ENCODE data around the gene TOB2.
A peak's percentile ranks its signal among the peaks of the same experiment; 100 is the strongest.

Gene TOB2

DNA sequence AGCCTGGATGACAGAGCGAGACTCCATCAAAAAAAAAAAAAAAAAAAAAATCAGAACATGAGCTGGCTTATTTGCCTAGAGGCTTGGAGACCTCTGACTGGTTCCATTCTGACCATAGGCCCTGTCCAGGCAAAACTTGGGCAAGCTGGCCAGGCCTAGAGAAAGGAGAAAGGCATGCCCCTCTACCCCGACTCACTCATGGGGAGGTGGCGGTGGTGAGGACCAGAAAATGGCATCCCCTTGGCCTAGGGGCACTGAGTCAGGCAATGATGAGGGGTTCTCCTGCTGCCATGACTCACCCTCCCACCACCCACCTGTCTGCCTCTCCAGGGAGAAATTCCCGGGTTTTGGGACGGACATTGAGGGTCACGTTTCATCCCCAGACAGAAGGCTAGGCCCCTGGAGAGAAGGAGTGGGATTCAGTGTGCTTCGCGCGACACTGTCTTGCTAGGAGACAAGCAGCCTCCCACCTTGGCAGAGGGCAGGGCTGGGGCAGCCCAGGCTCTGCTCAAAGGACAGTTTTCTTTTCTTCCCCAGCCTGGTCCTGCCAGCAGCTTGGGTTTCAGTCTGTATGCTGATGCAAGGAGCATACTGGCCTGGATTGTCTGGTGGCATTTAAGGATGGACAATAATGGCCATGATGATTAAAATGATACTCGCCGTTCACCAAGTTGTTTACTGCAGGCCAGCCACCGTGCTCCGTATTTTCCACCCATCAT, 17.2 kb downstream of the TOB2 start:
- TF ChIP-seq, protein P1, sequence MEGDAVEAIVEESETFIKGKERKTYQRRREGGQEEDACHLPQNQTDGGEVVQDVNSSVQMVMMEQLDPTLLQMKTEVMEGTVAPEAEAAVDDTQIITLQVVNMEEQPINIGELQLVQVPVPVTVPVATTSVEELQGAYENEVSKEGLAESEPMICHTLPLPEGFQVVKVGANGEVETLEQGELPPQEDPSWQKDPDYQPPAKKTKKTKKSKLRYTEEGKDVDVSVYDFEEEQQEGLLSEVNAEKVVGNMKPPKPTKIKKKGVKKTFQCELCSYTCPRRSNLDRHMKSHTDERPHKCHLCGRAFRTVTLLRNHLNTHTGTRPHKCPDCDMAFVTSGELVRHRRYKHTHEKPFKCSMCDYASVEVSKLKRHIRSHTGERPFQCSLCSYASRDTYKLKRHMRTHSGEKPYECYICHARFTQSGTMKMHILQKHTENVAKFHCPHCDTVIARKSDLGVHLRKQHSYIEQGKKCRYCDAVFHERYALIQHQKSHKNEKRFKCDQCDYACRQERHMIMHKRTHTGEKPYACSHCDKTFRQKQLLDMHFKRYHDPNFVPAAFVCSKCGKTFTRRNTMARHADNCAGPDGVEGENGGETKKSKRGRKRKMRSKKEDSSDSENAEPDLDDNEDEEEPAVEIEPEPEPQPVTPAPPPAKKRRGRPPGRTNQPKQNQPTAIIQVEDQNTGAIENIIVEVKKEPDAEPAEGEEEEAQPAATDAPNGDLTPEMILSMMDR (IDR thresholded peaks at IDR 0.05; ENCODE audit: poor library complexity, severe bottlenecking), result no peak
- no peaks in the 10 kb centered on the region for H3K27me3 ChIP-seq (ENCODE audit: insufficient read depth, poor library complexity, severe bottlenecking)
- no peak overlapping the region for H3K27ac ChIP-seq (ENCODE audit: poor library complexity, severe bottlenecking)
- ATAC-seq (ENCODE audit: low read depth) (peak; percentile 13; the same call in 1 of the 3 replicates), DNase-seq (ENCODE audit: low spot score) (no peak)
- peaks cover 3% of the 10 kb centered on the region; the same call in 1 of the 2 replicates for H3K36me3 ChIP-seq (ENCODE audit: low read depth)
- H3K4me1 ChIP-seq (ENCODE audit: insufficient read depth, poor library complexity, severe bottlenecking), result no peaks in the 10 kb centered on the region
- H3K9me3 ChIP-seq (ENCODE audit: severe bottlenecking), result no peaks in the 10 kb centered on the region
- no peak overlapping the region for H3K4me3 ChIP-seq (ENCODE audit: severe bottlenecking)

DNA sequence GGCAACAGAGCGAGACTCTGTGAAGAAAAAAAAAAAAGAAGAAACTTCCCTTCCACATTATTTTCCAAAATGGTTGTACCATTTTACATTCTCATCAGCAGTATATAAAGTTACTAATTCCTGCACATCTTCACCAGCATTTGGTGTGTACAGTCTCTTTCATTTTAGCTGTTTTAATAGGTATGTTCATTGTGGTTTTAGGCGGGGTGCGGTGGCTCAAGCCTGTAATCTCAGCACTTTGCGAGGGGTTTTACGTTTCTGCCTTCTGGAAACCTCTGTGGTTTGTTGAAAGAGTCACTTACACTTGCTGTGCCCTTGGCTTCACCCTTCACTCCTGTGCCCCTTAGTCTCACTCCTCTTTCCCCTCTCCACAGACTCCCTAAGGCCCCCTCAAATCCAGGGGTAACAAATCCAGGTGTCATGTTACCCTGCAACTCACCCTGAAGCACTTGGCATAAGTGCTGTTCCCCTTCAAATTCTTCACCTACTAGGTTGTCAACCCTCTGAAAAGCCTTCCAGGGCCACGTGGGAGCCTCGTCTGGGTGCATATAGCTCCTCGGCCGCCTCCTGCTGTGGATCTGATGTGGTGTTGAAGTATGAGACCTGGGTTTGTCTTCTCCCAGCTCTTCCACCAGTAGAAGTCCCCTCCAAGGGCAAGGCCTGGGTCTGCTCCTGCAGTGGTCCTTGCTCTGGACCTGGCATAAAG, 20.8 kb downstream of the TOB2 start:
- TF ChIP-seq, protein P1 (IDR thresholded peaks at IDR 0.05; ENCODE audit: poor library complexity, severe bottlenecking), result no peak
- Histone ChIP-seq H3K4me3 (ENCODE audit: severe bottlenecking) (no peak overlapping the region), H3K27ac (ENCODE audit: poor library complexity, severe bottlenecking) (no peak overlapping the region), H3K9me3 (ENCODE audit: severe bottlenecking) (no peaks in the 10 kb centered on the region), H3K36me3 (ENCODE audit: low read depth) (peaks cover 8% of the 10 kb centered on the region; the same call in 1 of the 2 replicates), H3K27me3 (ENCODE audit: insufficient read depth, poor library complexity, severe bottlenecking) (no peaks in the 10 kb centered on the region), H3K4me1 (ENCODE audit: insufficient read depth, poor library complexity, severe bottlenecking) (no peaks in the 10 kb centered on the region)
- no peak for DNase-seq (ENCODE audit: low spot score)
- peak; percentile 27; the same call in 1 of the 3 replicates for ATAC-seq (ENCODE audit: low read depth)

DNA sequence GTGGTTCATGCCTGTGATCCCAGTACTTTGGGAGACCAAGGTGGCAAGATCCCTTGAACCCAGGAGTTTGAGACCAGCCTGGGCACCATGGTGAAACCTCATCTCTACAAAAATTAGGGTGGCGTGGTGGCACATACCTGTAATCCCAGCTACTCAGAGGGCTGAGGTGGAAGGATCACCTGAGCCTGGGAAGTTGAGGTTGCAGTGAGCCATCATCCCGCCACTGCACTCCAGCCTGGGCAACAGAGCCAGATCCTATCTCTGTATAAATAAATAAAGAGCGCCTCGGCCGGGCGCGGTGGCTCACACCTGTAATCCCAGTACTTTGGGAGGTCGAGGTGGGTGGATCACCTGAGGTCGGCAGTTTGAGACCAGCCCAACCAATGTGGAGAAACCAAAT, 27.9 kb downstream of the TOB2 start:
- H3K27ac ChIP-seq (ENCODE audit: poor library complexity, severe bottlenecking), result no peak overlapping the region
- TF ChIP-seq, protein P1 (IDR thresholded peaks at IDR 0.05; ENCODE audit: poor library complexity, severe bottlenecking), result no peak
- no peak for DNase-seq (ENCODE audit: low spot score)
- H3K36me3 ChIP-seq (ENCODE audit: low read depth), result peaks cover under 1% of the 10 kb centered on the region; the same call in 1 of the 2 replicates
- no peak overlapping the region for H3K4me3 ChIP-seq (ENCODE audit: severe bottlenecking)
- no peaks in the 10 kb centered on the region for H3K4me1 ChIP-seq (ENCODE audit: insufficient read depth, poor library complexity, severe bottlenecking)
- H3K9me3 ChIP-seq (ENCODE audit: severe bottlenecking), result no peaks in the 10 kb centered on the region
- no peaks in the 10 kb centered on the region for H3K27me3 ChIP-seq (ENCODE audit: insufficient read depth, poor library complexity, severe bottlenecking)
- ATAC-seq (ENCODE audit: low read depth), result no peak

DNA sequence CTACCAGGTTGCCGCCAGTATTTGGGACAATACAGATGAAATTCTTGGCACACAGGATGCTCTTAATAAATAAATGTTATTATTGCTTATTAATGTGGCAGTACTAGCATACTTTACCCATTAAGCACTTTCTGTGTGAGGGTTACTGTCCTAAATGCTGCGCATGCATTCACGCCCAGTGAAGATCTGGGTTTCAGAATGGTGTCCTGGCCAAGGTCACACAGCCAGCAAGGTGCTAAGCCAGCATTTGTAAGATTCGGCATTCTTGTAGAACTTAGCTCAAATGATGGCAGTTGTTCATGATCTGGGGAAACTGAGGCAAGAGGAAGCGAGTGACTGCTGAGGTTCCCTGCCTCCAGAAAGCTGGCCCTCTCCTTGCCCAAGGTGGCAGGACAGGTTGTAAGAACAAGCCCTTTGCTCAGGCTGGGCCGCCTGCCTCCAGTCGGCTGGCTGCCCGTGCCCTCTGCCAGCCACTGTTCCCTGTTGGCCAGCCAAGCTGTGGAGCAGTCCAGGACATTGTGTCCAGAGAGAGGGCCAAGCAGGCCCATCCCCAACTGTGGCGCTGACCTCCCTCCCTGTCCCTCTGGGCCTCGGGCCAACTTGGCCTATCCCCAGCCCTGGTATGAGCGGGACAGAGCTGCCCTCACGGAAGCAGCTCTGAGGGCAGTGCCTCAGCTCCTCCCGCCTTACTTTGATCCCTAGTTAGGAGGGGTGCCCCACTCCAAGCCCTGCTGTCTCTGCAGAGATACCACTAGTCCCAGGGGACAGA, 28.8 kb downstream of the TOB2 start:
- DNase-seq (ENCODE audit: low spot score) (no peak), ATAC-seq (ENCODE audit: low read depth) (peak; percentile 20; the same call in 1 of the 3 replicates)
- no peaks in the 10 kb centered on the region for H3K36me3 ChIP-seq (ENCODE audit: low read depth)
- H3K9me3 ChIP-seq (ENCODE audit: severe bottlenecking), result no peaks in the 10 kb centered on the region
- no peak overlapping the region for H3K27ac ChIP-seq (ENCODE audit: poor library complexity, severe bottlenecking)
- H3K4me1 ChIP-seq (ENCODE audit: insufficient read depth, poor library complexity, severe bottlenecking), result no peaks in the 10 kb centered on the region
- H3K27me3 ChIP-seq (ENCODE audit: insufficient read depth, poor library complexity, severe bottlenecking), result no peaks in the 10 kb centered on the region
- TF ChIP-seq, protein P1 (IDR thresholded peaks at IDR 0.05; ENCODE audit: poor library complexity, severe bottlenecking), result no peak
- no peak overlapping the region for H3K4me3 ChIP-seq (ENCODE audit: severe bottlenecking)
